Measurements from ENCODE around the gene MEF2A. TPM values are rescaled to one million over a fixed set of nuclear protein-coding genes. Genes with fewer than 3 reads are reported as not detected.

MEF2A gene
- total RNA-seq, 4 donors from 2014 or later: 55.3 to 155 (median 105) TPM

GRCh38 chr15:99686290-99686689 lies 120.5 kb downstream of the MEF2A start:
- WGBS, 2 donors: 83 to 96% methylated on average over 1 of the region's 1 CpG
- no peaks in the 10 kb centered on the region for H3K4me1 ChIP-seq
- peaks cover 0 to 6% of the 10 kb centered on the region in 2 donors for H3K36me3 ChIP-seq
- H3K27ac ChIP-seq: no peak overlapping the region
- H3K9me3 ChIP-seq: no peaks in the 10 kb centered on the region
- H3K4me3 ChIP-seq (replicated peaks in 1 of 3): no peak overlapping the region
- H3K27me3 ChIP-seq: no peaks in the 10 kb centered on the region
- intact Hi-C loops (cut with DNase I): no loop called here
- DNase-seq: no peak
- no peak for TF ChIP-seq POLR2A (IDR thresholded peaks at IDR 0.05)
- no peak for TF ChIP-seq CTCF (IDR thresholded peaks at IDR 0.05)

- Histone ChIP-seq H3K9me3 (no peaks in the 10 kb centered on the region), H3K27me3 (no peaks in the 10 kb centered on the region), H3K4me1 (no peaks in the 10 kb centered on the region), H3K4me3 (replicated peaks in 1 of 3) (no peak overlapping the region), H3K36me3 (peaks cover 6% of the 10 kb centered on the region in 2 donors), H3K27ac (no peak overlapping the region)
- WGBS, 2 donors: 90 to 91% methylated on average over 3 of the region's 3 CpGs
- intact Hi-C loops (cut with DNase I): no loop called here
- TF ChIP-seq CTCF (IDR thresholded peaks at IDR 0.05) (no peak), POLR2A (IDR thresholded peaks at IDR 0.05) (no peak)
- no peak for DNase-seq
Measured at GRCh38 chr15:99692825-99693224, 127.0 kb downstream of the MEF2A start.

- 64 to 74% methylated on average over 2 of the region's 2 CpGs for WGBS, 2 donors
- no peak overlapping the region for H3K27ac ChIP-seq
- TF ChIP-seq POLR2A (IDR thresholded peaks at IDR 0.05): no peak
- TF ChIP-seq CTCF (IDR thresholded peaks at IDR 0.05): no peak
- peaks cover 0 to 6% of the 10 kb centered on the region in 2 donors for H3K36me3 ChIP-seq
- no peak overlapping the region for H3K4me3 ChIP-seq (replicated peaks in 1 of 3)
- H3K27me3 ChIP-seq: no peaks in the 10 kb centered on the region
- H3K9me3 ChIP-seq: no peaks in the 10 kb centered on the region
- no peaks in the 10 kb centered on the region for H3K4me1 ChIP-seq
- intact Hi-C loops (cut with DNase I): no loop called here
- DNase-seq: no peak
Measured at GRCh38 chr15:99696096-99696495, 130.3 kb downstream of the MEF2A start.

- H3K4me3 ChIP-seq (replicated peaks in 1 of 3): no peak overlapping the region
- no peak for DNase-seq
- intact Hi-C loops (cut with DNase I): loop anchor here (10.0 kb wide), 1 partner anchor 418 kb away; no protein-coding TSS in a partner anchor
- peaks cover 12 to 21% of the 10 kb centered on the region in 2 donors for H3K4me1 ChIP-seq
- no peaks in the 10 kb centered on the region for H3K36me3 ChIP-seq
- H3K9me3 ChIP-seq: no peaks in the 10 kb centered on the region
- WGBS, 2 donors: 36 to 46% methylated on average over 4 of the region's 4 CpGs
- H3K27ac ChIP-seq: peak overlapping the region; percentile 60 to 82 (median 71)
- no peak for TF ChIP-seq POLR2A (IDR thresholded peaks at IDR 0.05)
- TF ChIP-seq CTCF (IDR thresholded peaks at IDR 0.05): no peak
- H3K27me3 ChIP-seq: no peaks in the 10 kb centered on the region
Measured at GRCh38 chr15:99702895-99703602, 137.3 kb downstream of the MEF2A start.

Measured in thyroid gland (tissue), 4 donors.